Tibial nerve (tissue), 4 donors: ENCODE data around the gene KRTAP5-9. TPM values are rescaled to one million over a fixed set of nuclear protein-coding genes. Genes with fewer than 3 reads are reported as not detected.
"Not testable (repeated sequence)": the region's sequence is repeated elsewhere in the genome, so short reads cannot be mapped to it uniquely, and the experiment has no call there.

Source experiments
- DNase-seq, 2 donors: peaks; one replicate each; pipeline ENCODE4 v3.0.0-alpha.2; 2019; ENCODE audit warnings: low spot score in 2 of 2
- H3K27ac ChIP-seq, 4 donors: fragments of 200-600 bp; sonication (generic) in 3 of 4; one replicate each; pipeline ENCODE4 v1.5.1; 2017 to 2019; ENCODE audit warnings: mild to moderate bottlenecking in 1 of 4
- H3K27me3 ChIP-seq, 2 donors: fragments of 200-600 bp; sonication (generic) in 1 of 2; one replicate each; pipeline versions ENCODE4 v1.5.1 to v1.6.0; 2017 to 2019
- H3K36me3 ChIP-seq, 3 donors: fragments of 200-600 bp; sonication (generic); one replicate each; pipeline ENCODE4 v1.5.1; 2018 to 2019
- H3K4me1 ChIP-seq, 4 donors: fragments of 200-600 bp; sonication (generic) in 3 of 4; one replicate each; pipeline ENCODE4 v1.5.1; 2017 to 2019
- H3K4me3 ChIP-seq, 4 donors: fragments of 200-600 bp; sonication (generic) in 3 of 4; one replicate each; pipeline ENCODE4 v1.5.1; 2017 to 2019; ENCODE audit warnings: mild to moderate bottlenecking in 1 of 4, moderate library complexity in 1 of 4
- H3K9me3 ChIP-seq, 4 donors: fragments of 200-600 bp; sonication (generic) in 3 of 4; one replicate each; pipeline ENCODE4 v1.5.1; 2017 to 2019
- EP300 ChIP-seq, 2 donors: sonication (generic); formaldehyde crosslinking; IDR thresholded peaks; one replicate each; pipeline ENCODE4 v1.6.1; 2017; ENCODE audit warnings: antibody characterized with exemption in 2 of 2, mild to moderate bottlenecking in 1 of 2
- POLR2A ChIP-seq, 2 donors: fragments of 450-650 bp; IDR thresholded peaks; one replicate each; pipeline ENCODE4 v1.6.1; 2017; ENCODE audit warnings: antibody characterized with exemption in 2 of 2, mild to moderate bottlenecking in 2 of 2, moderate library complexity in 2 of 2
- WGBS, 2 donors: methylation state at CpG; one replicate each; pipeline ENCODE4 v1.1.5; 2018; 5-methylcytosine and 5-hydroxymethylcytosine counted together
- total RNA-seq, 4 donors: library from RNA; depleted of rRNA; stranded (reverse); fragments of >200 nt; gene quantifications; one replicate each; pipeline ENCODE4 v1.1.0, GENCODE V29; 2016
- TF ChIP-seq, protein P1 (sequence below), 5 experiments: fragments of 200-600 bp in 3 of 5; fragments of 450-650 bp in 2 of 5; sonication (generic) in 3 of 5; IDR thresholded peaks; one replicate each; pipeline ENCODE4 v1.5.1; 2016 to 2019; ENCODE audit warnings: antibody characterized with exemption in 5 of 5, mild to moderate bottlenecking in 3 of 5, moderate library complexity in 2 of 5

Gene KRTAP5-9
- total RNA-seq, 4 donors from 2014 or later = 0.59 to 2.1 (median 0.60) TPM; not detected in 1

DNA sequence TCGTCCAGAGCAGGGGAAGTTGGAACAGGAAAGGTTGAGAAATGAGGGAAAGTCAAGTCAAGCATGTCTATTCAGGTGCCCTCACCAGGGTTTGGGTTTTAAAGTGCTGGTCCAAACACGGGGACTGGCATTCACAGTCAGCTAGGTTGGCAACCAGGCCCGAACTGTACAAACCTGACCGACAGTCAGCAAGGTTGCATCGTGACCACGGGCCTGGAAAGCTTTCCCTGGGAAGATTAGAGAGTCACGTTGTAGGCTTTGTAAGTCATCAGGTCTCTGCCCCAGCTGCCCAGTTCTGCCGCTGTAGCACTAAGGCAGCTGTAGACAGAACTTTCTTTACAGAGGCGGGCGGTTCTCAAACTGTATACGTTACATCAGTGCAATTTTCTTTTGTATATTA lies 24.6 kb downstream of the KRTAP5-9 start:
- no peaks in the 10 kb centered on the region for H3K4me1 ChIP-seq
- no peak overlapping the region for H3K27ac ChIP-seq
- no peaks in the 10 kb centered on the region for H3K27me3 ChIP-seq
- no peak overlapping the region for H3K4me3 ChIP-seq
- 78 to 88% methylated on average over 11 of the region's 11 CpGs for WGBS, 2 donors
- H3K9me3 ChIP-seq = no peaks in the 10 kb centered on the region
- TF ChIP-seq POLR2A (IDR thresholded peaks at IDR 0.05) (no peak), EP300 (IDR thresholded peaks at IDR 0.05) (no peak)
- TF ChIP-seq, protein P1, sequence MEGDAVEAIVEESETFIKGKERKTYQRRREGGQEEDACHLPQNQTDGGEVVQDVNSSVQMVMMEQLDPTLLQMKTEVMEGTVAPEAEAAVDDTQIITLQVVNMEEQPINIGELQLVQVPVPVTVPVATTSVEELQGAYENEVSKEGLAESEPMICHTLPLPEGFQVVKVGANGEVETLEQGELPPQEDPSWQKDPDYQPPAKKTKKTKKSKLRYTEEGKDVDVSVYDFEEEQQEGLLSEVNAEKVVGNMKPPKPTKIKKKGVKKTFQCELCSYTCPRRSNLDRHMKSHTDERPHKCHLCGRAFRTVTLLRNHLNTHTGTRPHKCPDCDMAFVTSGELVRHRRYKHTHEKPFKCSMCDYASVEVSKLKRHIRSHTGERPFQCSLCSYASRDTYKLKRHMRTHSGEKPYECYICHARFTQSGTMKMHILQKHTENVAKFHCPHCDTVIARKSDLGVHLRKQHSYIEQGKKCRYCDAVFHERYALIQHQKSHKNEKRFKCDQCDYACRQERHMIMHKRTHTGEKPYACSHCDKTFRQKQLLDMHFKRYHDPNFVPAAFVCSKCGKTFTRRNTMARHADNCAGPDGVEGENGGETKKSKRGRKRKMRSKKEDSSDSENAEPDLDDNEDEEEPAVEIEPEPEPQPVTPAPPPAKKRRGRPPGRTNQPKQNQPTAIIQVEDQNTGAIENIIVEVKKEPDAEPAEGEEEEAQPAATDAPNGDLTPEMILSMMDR (IDR thresholded peaks at IDR 0.05) = no peak
- no peak for DNase-seq
- H3K36me3 ChIP-seq = no peaks in the 10 kb centered on the region

DNA sequence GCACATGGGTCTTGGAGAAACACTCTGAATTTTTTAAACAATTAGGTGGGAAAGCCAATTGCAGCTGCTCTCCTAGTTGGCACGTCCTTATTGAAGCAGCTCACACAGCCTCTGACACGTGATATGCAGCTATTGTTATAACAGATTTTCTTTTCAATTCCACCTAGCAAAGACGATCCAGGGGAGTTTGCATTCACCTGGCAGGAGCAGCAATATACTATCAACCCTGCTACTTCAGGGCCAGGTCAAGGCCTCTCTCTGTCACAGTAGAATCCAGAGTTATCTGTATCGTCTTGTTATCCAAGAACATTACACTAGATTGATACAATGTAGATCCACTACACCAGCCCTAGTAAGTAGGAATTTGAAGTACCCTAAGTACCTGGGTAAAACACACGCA lies 26.2 kb downstream of the KRTAP5-9 start:
- H3K9me3 ChIP-seq = no peaks in the 10 kb centered on the region
- H3K36me3 ChIP-seq = no peaks in the 10 kb centered on the region
- no peak overlapping the region for H3K4me3 ChIP-seq
- no peaks in the 10 kb centered on the region for H3K4me1 ChIP-seq
- no peaks in the 10 kb centered on the region for H3K27me3 ChIP-seq
- TF ChIP-seq, protein P1 (IDR thresholded peaks at IDR 0.05) = no peak
- TF ChIP-seq EP300 (IDR thresholded peaks at IDR 0.05) (no peak), POLR2A (IDR thresholded peaks at IDR 0.05) (no peak)
- DNase-seq = no peak
- no peak overlapping the region for H3K27ac ChIP-seq
- 81 to 82% methylated on average over 5 of the region's 5 CpGs for WGBS, 2 donors

DNA sequence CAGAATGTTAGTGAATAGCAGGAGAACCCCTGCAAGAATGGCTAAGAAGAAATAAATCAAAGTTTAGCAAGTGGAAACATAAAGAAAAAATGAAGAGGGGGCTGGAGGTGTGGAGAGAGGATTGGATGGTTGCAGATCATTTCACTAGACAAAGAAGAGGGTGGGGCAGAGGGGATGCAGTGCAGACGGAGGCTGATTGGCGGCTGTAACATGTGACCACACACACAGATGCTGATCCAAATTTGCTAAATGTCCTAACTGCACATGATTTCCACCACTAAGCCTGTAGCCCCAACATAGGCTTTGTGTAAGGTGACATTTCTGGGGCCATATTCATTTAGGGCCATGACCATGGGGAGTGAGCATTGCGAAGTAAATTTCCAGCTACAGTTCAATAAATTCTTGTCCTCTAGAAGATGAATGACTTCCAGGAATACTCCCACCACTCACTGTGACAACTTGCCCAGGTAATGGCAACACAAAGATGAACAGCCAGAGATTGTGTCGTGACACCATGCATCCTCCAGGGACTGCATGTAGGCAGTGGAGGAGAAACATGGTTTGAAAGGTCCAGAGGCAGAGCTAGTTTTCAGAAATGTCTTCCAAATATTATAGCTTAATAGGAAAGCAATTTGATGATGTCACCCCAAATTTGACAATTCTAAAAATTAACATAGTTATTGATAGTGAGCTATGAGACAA lies 27.7 kb downstream of the KRTAP5-9 start:
- Histone ChIP-seq H3K4me1 (peaks cover 0 to 4% (median 0%) of the 10 kb centered on the region in 4 donors), H3K36me3 (no peaks in the 10 kb centered on the region), H3K9me3 (no peaks in the 10 kb centered on the region), H3K4me3 (no peak overlapping the region), H3K27ac (no peak overlapping the region), H3K27me3 (no peaks in the 10 kb centered on the region)
- TF ChIP-seq, protein P1 (IDR thresholded peaks at IDR 0.05) = no peak
- no peak for TF ChIP-seq POLR2A (IDR thresholded peaks at IDR 0.05)
- TF ChIP-seq EP300 (IDR thresholded peaks at IDR 0.05) = no peak
- WGBS, 2 donors = 77 to 78% methylated on average over 4 of the region's 4 CpGs
- no peak for DNase-seq

DNA sequence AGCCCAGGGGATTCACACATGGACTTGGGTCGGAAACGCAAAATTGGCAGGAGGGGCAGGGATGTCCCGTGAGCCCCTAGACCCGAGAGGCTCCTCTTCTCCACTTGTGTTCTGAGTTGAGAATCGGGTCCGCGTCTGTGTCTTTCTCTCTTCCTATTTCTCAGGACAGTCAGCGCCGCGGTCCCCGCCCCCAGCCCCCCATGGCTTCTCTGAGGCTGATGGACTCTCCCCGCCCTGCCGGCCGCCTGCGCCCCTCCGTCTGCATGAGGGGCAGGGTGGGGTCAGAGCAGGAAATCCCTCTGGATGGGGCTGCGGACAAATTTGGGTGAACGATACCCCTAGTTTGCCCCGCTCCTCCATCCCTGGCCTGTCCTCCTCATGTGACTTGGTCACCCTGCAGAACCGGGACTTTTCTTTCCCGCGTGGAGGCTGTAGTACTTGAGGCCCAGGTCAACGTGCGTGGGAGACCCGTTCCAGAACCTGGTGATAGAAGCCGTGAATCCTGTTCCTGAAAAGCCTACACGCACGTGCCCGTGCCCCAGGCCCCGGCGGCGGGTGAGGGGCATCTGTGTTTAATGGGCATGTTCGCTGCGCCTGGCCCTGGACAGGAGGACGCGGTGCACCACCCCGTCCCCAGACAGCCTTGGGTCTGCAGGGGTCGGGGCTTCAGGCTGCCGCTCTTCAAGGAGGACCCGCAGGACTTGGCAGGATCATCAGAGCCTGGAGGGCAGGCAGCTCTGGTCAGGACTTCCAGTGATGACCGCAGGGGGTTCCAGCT lies 28.7 kb downstream of the KRTAP5-9 start:
- not testable (repeated sequence) for H3K36me3 ChIP-seq, H3K9me3 ChIP-seq, DNase-seq, H3K27me3 ChIP-seq, H3K4me3 ChIP-seq, H3K27ac ChIP-seq, H3K4me1 ChIP-seq
- WGBS, 2 donors = 85 to 89% methylated on average over 22 to 39 of the region's 41 CpGs

DNA sequence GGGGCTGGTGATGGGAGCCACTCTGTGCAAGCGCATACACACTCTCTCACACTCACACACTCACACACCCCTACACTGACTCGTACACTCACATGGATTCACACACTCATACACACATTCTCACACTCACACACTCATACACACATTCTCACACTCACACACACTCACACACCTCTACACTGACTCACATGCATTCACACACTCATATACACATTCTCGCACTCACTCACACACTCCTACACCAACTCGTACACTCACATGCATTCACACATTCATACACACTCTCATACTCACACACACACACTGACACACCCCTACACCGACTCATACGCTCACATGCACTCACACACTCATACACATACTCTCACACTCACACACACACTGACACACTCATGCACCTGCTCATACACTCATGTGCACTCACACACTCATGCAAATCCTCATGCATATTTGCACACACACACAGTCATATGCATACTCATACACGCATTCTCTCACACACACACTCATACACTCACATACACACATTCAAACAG lies 29.3 kb downstream of the KRTAP5-9 start:
- no peak overlapping the region for H3K4me3 ChIP-seq
- H3K9me3 ChIP-seq = no peaks in the 10 kb centered on the region
- DNase-seq = no peak
- no peaks in the 10 kb centered on the region for H3K27me3 ChIP-seq
- no peaks in the 10 kb centered on the region for H3K36me3 ChIP-seq
- H3K27ac ChIP-seq = no peak overlapping the region
- peaks cover 0 to 4% (median 0%) of the 10 kb centered on the region in 4 donors for H3K4me1 ChIP-seq
- no peak for TF ChIP-seq EP300 (IDR thresholded peaks at IDR 0.05)
- TF ChIP-seq POLR2A (IDR thresholded peaks at IDR 0.05) = no peak
- TF ChIP-seq, protein P1 (IDR thresholded peaks at IDR 0.05) = no peak
- WGBS, 2 donors = 88 to 93% methylated on average over 7 of the region's 7 CpGs

DNA sequence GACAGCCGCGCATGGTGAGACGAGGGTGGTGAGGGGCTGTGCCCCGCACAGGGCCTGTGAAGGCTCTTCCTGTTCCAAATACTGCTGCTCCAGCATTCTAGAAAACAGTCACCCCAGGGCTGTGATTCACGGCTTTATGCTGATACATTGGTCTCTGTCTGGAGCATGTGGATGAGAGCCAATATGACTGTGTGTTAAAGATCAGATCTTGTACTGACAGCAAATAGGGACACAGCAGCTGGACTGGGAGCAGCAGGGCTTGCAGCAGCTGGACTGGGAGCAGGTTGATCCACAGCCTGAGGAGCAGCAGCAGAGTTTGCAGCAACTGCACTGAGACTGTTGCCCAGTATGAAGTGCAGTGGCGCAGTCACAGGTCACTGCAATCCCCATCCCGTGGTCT lies 31.3 kb downstream of the KRTAP5-9 start:
- 52 to 57% methylated on average over 7 of the region's 7 CpGs for WGBS, 2 donors

More for the DNA sequence above, 31.3 kb downstream of the KRTAP5-9 start:
- H3K27ac ChIP-seq, H3K27me3 ChIP-seq, H3K4me1 ChIP-seq, H3K9me3 ChIP-seq, H3K36me3 ChIP-seq, DNase-seq, H3K4me3 ChIP-seq: not testable (repeated sequence)
